ENCODE data around the gene ADGRF4. TPM values are rescaled to one million over a fixed set of nuclear protein-coding genes. Genes with fewer than 3 reads are reported as not detected.

ADGRF4 gene
- total and polyA plus RNA-seq, 9 of the 15 experiments (the other 6 are each of a cell fraction or from before 2014, with no cell fraction given): not detected

DNA sequence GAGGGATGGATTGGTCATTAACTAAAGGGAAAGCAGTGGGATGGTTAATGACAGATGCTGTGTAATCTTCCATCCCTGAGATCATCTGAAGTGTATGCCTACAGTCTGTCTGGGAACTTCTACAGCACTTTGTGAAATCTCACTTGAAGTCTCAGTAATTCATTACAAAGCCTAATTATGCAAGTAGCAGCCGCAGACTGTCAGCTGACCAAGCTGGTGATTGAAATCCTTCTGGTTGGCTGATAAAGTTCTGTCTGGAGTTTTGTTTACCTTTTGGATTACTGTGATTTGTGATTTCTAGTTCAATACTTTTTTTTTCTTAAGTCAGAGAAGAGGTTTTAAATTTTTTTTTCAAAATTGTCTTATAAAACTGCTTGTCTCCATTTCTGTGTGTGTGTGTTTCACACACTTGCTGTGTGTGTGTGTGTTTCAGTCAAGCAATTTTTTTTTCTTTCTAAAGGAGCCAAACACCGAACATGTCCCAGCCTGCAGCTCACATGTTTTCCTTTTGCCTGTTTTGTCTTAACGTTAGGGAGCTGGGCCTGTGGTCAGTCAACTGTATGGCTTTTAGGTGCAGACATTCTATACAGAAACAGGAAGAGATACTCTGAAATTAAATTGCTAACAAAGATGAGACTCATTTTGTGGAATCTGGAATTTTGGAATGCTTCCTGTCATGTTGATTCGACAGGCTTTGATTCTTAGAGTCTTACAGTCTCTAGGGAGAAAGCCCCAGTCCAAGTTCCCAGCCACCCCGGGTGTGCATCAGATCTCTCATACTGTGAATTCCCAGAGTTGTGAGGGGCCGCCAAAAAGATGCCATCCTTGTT is 28.5 kb upstream of the ADGRF4 start (continued):
- TF ChIP-seq, protein P1, sequence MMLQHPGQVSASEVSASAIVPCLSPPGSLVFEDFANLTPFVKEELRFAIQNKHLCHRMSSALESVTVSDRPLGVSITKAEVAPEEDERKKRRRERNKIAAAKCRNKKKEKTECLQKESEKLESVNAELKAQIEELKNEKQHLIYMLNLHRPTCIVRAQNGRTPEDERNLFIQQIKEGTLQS (IDR thresholded peaks at IDR 0.05): no peak
- TF ChIP-seq, protein P1 (CRISPR knock-in tag; conservative IDR thresholded peaks at IDR 0.05): no peak
- TF ChIP-seq, protein P2, sequence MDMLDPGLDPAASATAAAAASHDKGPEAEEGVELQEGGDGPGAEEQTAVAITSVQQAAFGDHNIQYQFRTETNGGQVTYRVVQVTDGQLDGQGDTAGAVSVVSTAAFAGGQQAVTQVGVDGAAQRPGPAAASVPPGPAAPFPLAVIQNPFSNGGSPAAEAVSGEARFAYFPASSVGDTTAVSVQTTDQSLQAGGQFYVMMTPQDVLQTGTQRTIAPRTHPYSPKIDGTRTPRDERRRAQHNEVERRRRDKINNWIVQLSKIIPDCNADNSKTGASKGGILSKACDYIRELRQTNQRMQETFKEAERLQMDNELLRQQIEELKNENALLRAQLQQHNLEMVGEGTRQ (CRISPR knock-in tag; IDR thresholded peaks at IDR 0.05): peak; percentile 30; the same call in 1 of the 2 replicates
- TF ChIP-seq SMAD2 (IDR thresholded peaks at IDR 0.05; ENCODE audit: low read depth, low read length) (no peak), ZNF717 (CRISPR knock-in tag; IDR thresholded peaks at IDR 0.05) (no peak), SMAD4 (CRISPR knock-in tag; conservative IDR thresholded peaks at IDR 0.05) (peak; percentile 69), RCOR1 (IDR thresholded peaks at IDR 0.05; ENCODE audit: borderline replicate concordance in 1 of 2, low read depth in 2 of 2, low read length in 2 of 2) (peak in 1 of 2 experiments; percentile 86; a peak in 2 of 4 replicates)
- TF ChIP-seq, protein P3, sequence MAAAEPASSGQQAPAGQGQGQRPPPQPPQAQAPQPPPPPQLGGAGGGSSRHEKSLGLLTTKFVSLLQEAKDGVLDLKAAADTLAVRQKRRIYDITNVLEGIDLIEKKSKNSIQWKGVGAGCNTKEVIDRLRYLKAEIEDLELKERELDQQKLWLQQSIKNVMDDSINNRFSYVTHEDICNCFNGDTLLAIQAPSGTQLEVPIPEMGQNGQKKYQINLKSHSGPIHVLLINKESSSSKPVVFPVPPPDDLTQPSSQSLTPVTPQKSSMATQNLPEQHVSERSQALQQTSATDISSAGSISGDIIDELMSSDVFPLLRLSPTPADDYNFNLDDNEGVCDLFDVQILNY (CRISPR knock-in tag; IDR thresholded peaks at IDR 0.05): no peak

All from K562 (cell line).